HepG2 (cell line): Measurements from ENCODE around the gene TNFSF13. TPM values are rescaled to one million over a fixed set of nuclear protein-coding genes. Genes with fewer than 3 reads are reported as not detected.

Experiments used
- ATAC-seq: fragments of 200-7000 bp; cut with Tn5 transposase; 3 replicates; pipeline ENCODE4 v1.9.1; 2020; ENCODE audit warnings: mild to moderate bottlenecking, moderate library complexity
- BruUV-seq: library from RNA; stranded (reverse); fragments of 400-500 nt; replicated peaks from 2 replicates; lab custom pipeline; 2021; lab: Mats Ljungman, UMichigan
- CTCF ChIA-PET: fragments of 300-600 bp; formaldehyde crosslinking; extraction: SDS; loops from one replicate; lab custom pipeline; 2021; ENCODE audit warnings: low total read pairs, inconsistent platforms, low intra/inter-chr PET ratio; lab: Yijun Ruan, JAX
- POLR2A ChIA-PET: fragments of 350-600 bp; sonication (Branson Sonifier 250); formaldehyde crosslinking; loops from one replicate; lab custom pipeline; 2020; ENCODE audit warnings: antibody characterized with exemption, inconsistent platforms; lab: Yijun Ruan, JAX
- DNase-seq: peaks from one replicate; pipeline ENCODE4 v3.0.0-alpha.2; 2015; ENCODE audit warnings: low spot score
- FAIRE-seq: peaks from 3 replicates; lab custom pipeline; 2011; peaks lifted over from hg19 to GRCh38; lab: Jason Lieb, UNC
- H2AFZ ChIP-seq: one replicate; pipeline ENCODE4 v1.6.1; 2011; ENCODE audit warnings: low read length, inconsistent platforms
- H3K27ac ChIP-seq: fragments of 300-600 bp; 3 replicates; pipeline ENCODE4 v1.8.0; 2011; ENCODE audit warnings: mixed run types, mild to moderate bottlenecking, mixed read lengths, low read length, inconsistent platforms; ENCODE audit not compliant: insufficient read depth; ENCODE audit errors: extremely low read length
- H3K27me3 ChIP-seq, 2 experiments: fragments of 200-600 bp in 1 of 2; 2 replicates in 1 of 2; 3 replicates in 1 of 2; pipeline versions ENCODE4 v1.6.0 to v1.8.0; 2011; ENCODE audit warnings: low read length in 2 of 2, mild to moderate bottlenecking in 2 of 2, moderate library complexity in 2 of 2, inconsistent platforms in 1 of 2; ENCODE audit not compliant: insufficient read depth in 2 of 2, control insufficient read depth in 1 of 2
- H3K36me3 ChIP-seq, 2 experiments: fragments of 200-600 bp in 1 of 2; replicated peaks in 1 of 2; 2 replicates in 1 of 2; 3 replicates in 1 of 2; pipeline versions ENCODE4 v1.5.1 to v1.8.0; 2011; ENCODE audit warnings: low read length in 2 of 2, inconsistent platforms in 1 of 2; ENCODE audit not compliant: insufficient read depth in 2 of 2, control insufficient read depth in 1 of 2
- H3K4me1 ChIP-seq: 2 replicates; pipeline ENCODE4 v1.5.1; 2012; ENCODE audit warnings: low read length, inconsistent platforms; ENCODE audit not compliant: insufficient read depth
- H3K4me2 ChIP-seq: 2 replicates; pipeline ENCODE4 v1.6.0; 2011; ENCODE audit warnings: low read depth, low read length, inconsistent platforms
- H3K4me3 ChIP-seq, 3 experiments: fragments of 200-600 bp in 1 of 3; sonication (generic), shearing (Covaris generic) in 1 of 3; replicated peaks in 1 of 3; 2 replicates each; pipeline ENCODE4 v1.5.1; 2011 to 2016; ENCODE audit warnings: low read length in 3 of 3, inconsistent platforms in 2 of 3, low read depth in 2 of 3, mild to moderate bottlenecking in 2 of 3, control low read depth in 1 of 3, mixed read lengths in 1 of 3; ENCODE audit not compliant: insufficient read depth in 1 of 3
- H3K79me2 ChIP-seq: one replicate; pipeline ENCODE4 v1.6.1; 2011; ENCODE audit warnings: low read length, inconsistent platforms; ENCODE audit not compliant: insufficient read depth
- H3K9ac ChIP-seq: 2 replicates; pipeline ENCODE4 v1.6.0; 2011; ENCODE audit warnings: mild to moderate bottlenecking, low read depth, low read length, inconsistent platforms; ENCODE audit not compliant: insufficient read depth
- H3K9me3 ChIP-seq: 2 replicates; pipeline ENCODE4 v1.5.1; 2012; ENCODE audit warnings: mild to moderate bottlenecking, low read length
- H4K20me1 ChIP-seq: 2 replicates; pipeline ENCODE4 v1.6.0; 2011; ENCODE audit warnings: inconsistent platforms, mild to moderate bottlenecking, low read length, moderate library complexity; ENCODE audit not compliant: insufficient read depth
- AHR ChIP-seq: IDR thresholded peaks from 2 replicates; pipeline ENCODE4 v1.6.1; 2018; ENCODE audit warnings: missing genetic modification reagents, missing compliant biosample characterization
- CEBPG ChIP-seq: IDR thresholded peaks from 2 replicates; pipeline ENCODE4 v1.6.1; 2016
- MED13 ChIP-seq: sonication (generic); formaldehyde crosslinking; IDR thresholded peaks from 2 replicates; pipeline ENCODE4 v1.5.0; 2020; ENCODE audit warnings: missing genetic modification reagents
- PAF1 ChIP-seq: IDR thresholded peaks from 2 replicates; pipeline ENCODE4 v1.6.1; 2016; ENCODE audit warnings: missing genetic modification reagents, missing compliant biosample characterization
- SALL1 ChIP-seq: sonication (generic); formaldehyde crosslinking; IDR thresholded peaks from 2 replicates; pipeline ENCODE4 v1.8.0; 2022; ENCODE audit warnings: mild to moderate bottlenecking, missing genetic modification reagents
- ZMYM2 ChIP-seq: sonication (generic); formaldehyde crosslinking; IDR thresholded peaks from 2 replicates; pipeline ENCODE4 v1.8.0; 2022; ENCODE audit warnings: mild to moderate bottlenecking, missing genetic modification reagents
- ZNF264 ChIP-seq: sonication (generic); formaldehyde crosslinking; IDR thresholded peaks from 2 replicates; pipeline ENCODE4 v1.4.0; 2020; ENCODE audit warnings: missing genetic modification reagents
- ZNF274 ChIP-seq: sonication (generic); formaldehyde crosslinking; IDR thresholded peaks from 2 replicates; pipeline ENCODE4 v1.5.1; 2020; ENCODE audit warnings: mild to moderate bottlenecking, missing genetic modification reagents
- ZNF547 ChIP-seq: sonication (generic); formaldehyde crosslinking; IDR thresholded peaks from 2 replicates; pipeline ENCODE4 v1.5.1; 2020; ENCODE audit warnings: mild to moderate bottlenecking, missing genetic modification reagents
- ZNF816 ChIP-seq: sonication (generic); formaldehyde crosslinking; IDR thresholded peaks from 2 replicates; pipeline ENCODE4 v1.8.0; 2022; ENCODE audit warnings: missing genetic modification reagents, mild to moderate bottlenecking, borderline replicate concordance
- WGBS: methylation state at CpG from one replicate; pipeline ENCODE4 v1.1.6; 2017; ENCODE audit warnings: low lambda C conversion rate; 5-methylcytosine and 5-hydroxymethylcytosine counted together
- in situ Hi-C: cut with HindIII; loops from 2 replicates; pipeline ENCODE4 v1.10.0; 2017; ENCODE audit warnings: low pct_unique_long_range_greater_than_20kb; ENCODE audit not compliant: extremely low pct_ligation_motif_present
- intact Hi-C: fragments of 100-400 bp; cut with micrococcal nuclease; formaldehyde crosslinking; loops from one replicate; pipeline ENCODE4 v1.10.0; 2022; ENCODE audit not compliant: unreplicated experiment
- polyA plus RNA-seq, 8 experiments: library from polyadenylated mRNA; depleted of rRNA in 3 of 8; stranded (reverse) in 7 of 8; unstranded in 1 of 8; fragments of >200 nt; fragmentation: Illumina TruSeq in 4 of 8; extraction: Trizol in 4 of 8; gene quantifications; 2 replicates each; pipeline versions ENCODE4 v1.2.1 to v1.2.3, GENCODE V29; 2011 to 2016; ENCODE audit warnings: low read depth in 4 of 8, missing spikeins in 1 of 8, mixed read lengths in 1 of 8; ENCODE audit not compliant: insufficient read depth in 1 of 8
- total RNA-seq, 5 experiments: library from RNA; depleted of rRNA; stranded (reverse); fragments of >200 nt; fragmentation: Illumina TruSeq; extraction: Trizol; gene quantifications; 2 replicates each; pipeline ENCODE4 v1.2.3, GENCODE V29; 2016; ENCODE audit warnings: low read depth in 1 of 5
- TF ChIP-seq, protein P1 (sequence below): sonication (generic); formaldehyde crosslinking; IDR thresholded peaks from 2 replicates; pipeline ENCODE4 v1.4.0; 2020; ENCODE audit warnings: missing genetic modification reagents, low read depth, mild to moderate bottlenecking, borderline replicate concordance
- TF ChIP-seq, protein P2 (sequence below), 2 experiments: fragments of 450-650 bp in 1 of 2; sonication (generic) in 1 of 2; formaldehyde crosslinking in 1 of 2; IDR thresholded peaks; 2 replicates each; pipeline versions ENCODE4 v1.6.1 to v1.8.0; 2016 to 2022; ENCODE audit warnings: antibody characterized with exemption in 1 of 2, mild to moderate bottlenecking in 1 of 2, missing genetic modification reagents in 1 of 2
- TF ChIP-seq, protein P3 (sequence below): sonication (generic); formaldehyde crosslinking; IDR thresholded peaks from 2 replicates; pipeline ENCODE4 v1.5.0; 2020; ENCODE audit warnings: missing genetic modification reagents, mild to moderate bottlenecking, borderline replicate concordance

Gene TNFSF13
- total and polyA plus RNA-seq, 2 of the 13 experiments (the other 11 are each of a cell fraction or from before 2014, with no cell fraction given), result 2.5 to 3.3 TPM

DNA sequence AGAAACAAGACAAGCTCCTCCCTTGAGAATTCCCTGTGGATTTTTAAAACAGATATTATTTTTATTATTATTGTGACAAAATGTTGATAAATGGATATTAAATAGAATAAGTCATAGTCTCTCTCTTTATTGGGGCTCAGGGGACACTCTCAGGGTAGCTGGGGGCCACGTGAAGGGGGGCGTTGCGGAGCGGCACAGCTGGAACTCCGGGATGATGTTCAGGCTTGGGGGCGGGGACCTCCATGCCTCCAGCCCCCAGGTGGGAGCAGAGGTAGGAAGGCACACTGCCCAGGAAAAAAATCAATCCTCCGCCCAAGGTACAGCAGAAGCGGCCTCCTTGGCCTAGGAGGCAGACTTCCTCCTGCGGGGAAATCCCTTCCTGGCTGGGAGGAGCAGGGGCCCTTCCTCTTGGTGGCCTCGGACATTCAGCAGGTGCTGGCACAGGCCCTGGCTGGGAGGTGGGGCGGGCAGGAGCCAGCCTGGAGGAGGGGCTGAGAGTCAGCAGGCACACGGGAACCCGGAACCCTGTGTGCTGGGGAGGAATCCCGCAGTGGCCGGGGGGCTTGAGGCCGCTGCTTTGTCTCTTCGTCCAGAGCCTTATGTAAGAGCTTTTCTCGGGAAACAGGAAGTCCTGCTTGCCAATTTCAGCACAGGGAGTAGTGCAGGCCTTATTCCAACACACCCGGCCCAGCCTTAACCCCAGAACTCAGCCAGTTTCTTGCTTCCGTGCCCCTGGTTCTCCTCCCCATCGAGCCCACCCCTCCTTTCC, 591 bp upstream of the TNFSF13 start:
- Histone ChIP-seq H3K36me3 (no peaks in the 10 kb centered on the region; a peak in 1 of 5 replicates), H3K4me2 (peak overlapping the region; percentile 91), H3K4me3 (peak overlapping the region; percentile 51 to 92 (median 58)), H2AFZ (no peak overlapping the region), H3K4me1 (peaks cover 51% of the 10 kb centered on the region), H3K27me3 (no peaks in the 10 kb centered on the region; a peak in 1 of 5 replicates), H3K27ac (peak overlapping the region; percentile 55), H3K79me2 (peaks cover 9% of the 10 kb centered on the region), H3K9me3 (no peaks in the 10 kb centered on the region), H4K20me1 (no peaks in the 10 kb centered on the region), H3K9ac (peak overlapping the region; percentile 67)
- CTCF ChIA-PET, result no interaction called here
- in situ Hi-C loops (loop anchor here (5.0 kb wide), 1 partner anchor 46 kb away; no protein-coding TSS in a partner anchor), intact Hi-C loops (no loop called here)
- peak; percentile 52 for DNase-seq
- BruUV-seq, result no TSS peak
- POLR2A ChIA-PET, result interaction anchor here (0.8 to 4.8 kb wide), 10 partner anchors 10 to 276 kb away, joined by 3 to 33 read pairs (median 4); partner anchors contain the start of genes MPDU1, TMEM256, TNFSF12 and TP53
- 4% methylated on average over 11 of the region's 21 CpGs for WGBS
- peak; percentile 67 for FAIRE-seq
- peak; percentile 39 for ATAC-seq
- TF ChIP-seq ZNF816 (CRISPR knock-in tag) (no peak), ZNF264 (CRISPR knock-in tag) (no peak), ZNF274 (CRISPR knock-in tag) (peak; percentile 37; the same call in 1 of the 2 replicates), ZNF547 (CRISPR knock-in tag) (no peak), MED13 (CRISPR knock-in tag) (no peak), PAF1 (CRISPR knock-in tag) (no peak), ZMYM2 (no peak), AHR (CRISPR knock-in tag) (no peak; the same call in 1 of the 2 replicates), SALL1 (CRISPR knock-in tag) (peak; percentile 46), CEBPG (CRISPR knock-in tag) (0 out of 2 replicates have a peak, but pooled peaks have one; percentile 4)
- TF ChIP-seq, protein P1, sequence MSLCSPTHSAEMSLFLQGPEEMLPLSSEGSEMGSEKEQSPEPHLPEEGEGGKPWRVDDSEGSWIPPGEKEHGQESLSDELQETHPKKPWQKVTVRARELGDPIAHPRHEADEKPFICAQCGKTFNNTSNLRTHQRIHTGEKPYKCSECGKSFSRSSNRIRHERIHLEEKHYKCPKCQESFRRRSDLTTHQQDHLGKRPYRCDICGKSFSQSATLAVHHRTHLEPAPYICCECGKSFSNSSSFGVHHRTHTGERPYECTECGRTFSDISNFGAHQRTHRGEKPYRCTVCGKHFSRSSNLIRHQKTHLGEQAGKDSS, result peak; percentile 53; the same call in 1 of the 2 replicates
- TF ChIP-seq, protein P2, sequence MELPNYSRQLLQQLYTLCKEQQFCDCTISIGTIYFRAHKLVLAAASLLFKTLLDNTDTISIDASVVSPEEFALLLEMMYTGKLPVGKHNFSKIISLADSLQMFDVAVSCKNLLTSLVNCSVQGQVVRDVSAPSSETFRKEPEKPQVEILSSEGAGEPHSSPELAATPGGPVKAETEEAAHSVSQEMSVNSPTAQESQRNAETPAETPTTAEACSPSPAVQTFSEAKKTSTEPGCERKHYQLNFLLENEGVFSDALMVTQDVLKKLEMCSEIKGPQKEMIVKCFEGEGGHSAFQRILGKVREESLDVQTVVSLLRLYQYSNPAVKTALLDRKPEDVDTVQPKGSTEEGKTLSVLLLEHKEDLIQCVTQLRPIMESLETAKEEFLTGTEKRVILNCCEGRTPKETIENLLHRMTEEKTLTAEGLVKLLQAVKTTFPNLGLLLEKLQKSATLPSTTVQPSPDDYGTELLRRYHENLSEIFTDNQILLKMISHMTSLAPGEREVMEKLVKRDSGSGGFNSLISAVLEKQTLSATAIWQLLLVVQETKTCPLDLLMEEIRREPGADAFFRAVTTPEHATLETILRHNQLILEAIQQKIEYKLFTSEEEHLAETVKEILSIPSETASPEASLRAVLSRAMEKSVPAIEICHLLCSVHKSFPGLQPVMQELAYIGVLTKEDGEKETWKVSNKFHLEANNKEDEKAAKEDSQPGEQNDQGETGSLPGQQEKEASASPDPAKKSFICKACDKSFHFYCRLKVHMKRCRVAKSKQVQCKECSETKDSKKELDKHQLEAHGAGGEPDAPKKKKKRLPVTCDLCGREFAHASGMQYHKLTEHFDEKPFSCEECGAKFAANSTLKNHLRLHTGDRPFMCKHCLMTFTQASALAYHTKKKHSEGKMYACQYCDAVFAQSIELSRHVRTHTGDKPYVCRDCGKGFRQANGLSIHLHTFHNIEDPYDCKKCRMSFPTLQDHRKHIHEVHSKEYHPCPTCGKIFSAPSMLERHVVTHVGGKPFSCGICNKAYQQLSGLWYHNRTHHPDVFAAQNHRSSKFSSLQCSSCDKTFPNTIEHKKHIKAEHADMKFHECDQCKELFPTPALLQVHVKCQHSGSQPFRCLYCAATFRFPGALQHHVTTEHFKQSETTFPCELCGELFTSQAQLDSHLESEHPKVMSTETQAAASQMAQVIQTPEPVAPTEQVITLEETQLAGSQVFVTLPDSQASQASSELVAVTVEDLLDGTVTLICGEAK (IDR thresholded peaks at IDR 0.05), result no peak
- TF ChIP-seq, protein P2 (CRISPR knock-in tag; IDR thresholded peaks at IDR 0.05), result no peak
- TF ChIP-seq, protein P3, sequence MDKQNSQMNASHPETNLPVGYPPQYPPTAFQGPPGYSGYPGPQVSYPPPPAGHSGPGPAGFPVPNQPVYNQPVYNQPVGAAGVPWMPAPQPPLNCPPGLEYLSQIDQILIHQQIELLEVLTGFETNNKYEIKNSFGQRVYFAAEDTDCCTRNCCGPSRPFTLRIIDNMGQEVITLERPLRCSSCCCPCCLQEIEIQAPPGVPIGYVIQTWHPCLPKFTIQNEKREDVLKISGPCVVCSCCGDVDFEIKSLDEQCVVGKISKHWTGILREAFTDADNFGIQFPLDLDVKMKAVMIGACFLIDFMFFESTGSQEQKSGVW (CRISPR knock-in tag), result no peak
